Mononuclear cell (primary cell): ENCODE results near the gene PTRHD1. TPM values are rescaled to one million over a fixed set of nuclear protein-coding genes. Genes with fewer than 3 reads are reported as not detected.

Experiments used
- total RNA-seq: library from RNA; depleted of rRNA; stranded (reverse); fragments of >200 nt; gene quantifications from one replicate; pipeline ENCODE4 v1.2.3, GENCODE V29; 2012

PTRHD1 gene
- total RNA-seq, 1 donor = 25.3 TPM

Other genes starting within 250 kb of the PTRHD1 start
- 2.2 TPM for gene CENPO, start within 50 bp of the PTRHD1 start, total RNA-seq
- gene ADCY3, start 126.8 kb upstream of the PTRHD1 start, total RNA-seq = 10.7 TPM
- 10.6 TPM for gene DNAJC27, start 178.6 kb upstream of the PTRHD1 start, total RNA-seq
- under 0.01 TPM for gene EFR3B, start 248.7 kb upstream of the PTRHD1 start, total RNA-seq